GM12865 (cell line): ENCODE data around the gene LRRC32.
"Not testable (repeated sequence)": the region's sequence is repeated elsewhere in the genome, so short reads cannot be mapped to it uniquely, and the experiment has no call there.

Experiments used
- DNase-seq: peaks from one replicate; pipeline ENCODE4 v3.0.0; 2010; ENCODE audit warnings: low read depth
- H3K4me3 ChIP-seq: 2 replicates; pipeline ENCODE4 v1.5.1; 2011; ENCODE audit warnings: mild to moderate bottlenecking, low read depth, low read length, control low read depth
- CTCF ChIP-seq: IDR thresholded peaks from 2 replicates; pipeline ENCODE4 v1.5.1; 2011; ENCODE audit warnings: low read length, control low read depth, low read depth, inconsistent platforms; ENCODE audit not compliant: insufficient read depth; ENCODE audit errors: missing control alignments

The LRRC32 gene

GRCh38 chr11:76623171-76623883 is 47.2 kb downstream of the LRRC32 start:
- TF ChIP-seq CTCF, result no peak
- DNase-seq, result no peak
- H3K4me3 ChIP-seq, result no peak overlapping the region

- DNase-seq, result no peak
- H3K4me3 ChIP-seq, result no peak overlapping the region
- TF ChIP-seq CTCF, result no peak
Measured at GRCh38 chr11:76622493-76623094, 48.0 kb downstream of the LRRC32 start.

- no peak overlapping the region for H3K4me3 ChIP-seq
- DNase-seq, result no peak
- TF ChIP-seq CTCF, result no peak
Measured at GRCh38 chr11:76621868-76622267, 48.7 kb downstream of the LRRC32 start.

GRCh38 chr11:76621466-76621865 is 49.1 kb downstream of the LRRC32 start:
- DNase-seq, result no peak
- no peak overlapping the region for H3K4me3 ChIP-seq
- TF ChIP-seq CTCF, result no peak

- no peak for DNase-seq
- no peak for TF ChIP-seq CTCF
- H3K4me3 ChIP-seq, result no peak overlapping the region
Measured at GRCh38 chr11:76620489-76620888, 50.1 kb downstream of the LRRC32 start.

- DNase-seq, H3K4me3 ChIP-seq: not testable (repeated sequence)
Measured at GRCh38 chr11:76619801-76620200, 50.7 kb downstream of the LRRC32 start.

GRCh38 chr11:76617553-76618265 is 52.8 kb downstream of the LRRC32 start:
- H3K4me3 ChIP-seq, result no peak overlapping the region
- no peak for DNase-seq
- TF ChIP-seq CTCF, result no peak
